Heart right ventricle (tissue), 16 donors: ENCODE measurements around the gene ZNF234. TPM values are rescaled to one million over a fixed set of nuclear protein-coding genes. Genes with fewer than 3 reads are reported as not detected.
"Not testable (repeated sequence)": the region's sequence is repeated elsewhere in the genome, so short reads cannot be mapped to it uniquely, and the experiment has no call there.

Experiments
- ATAC-seq, 8 donors: fragments of 200-7000 bp; cut with Tn5 transposase; one replicate each; pipeline ENCODE4 v1.9.1; 2020; ENCODE audit warnings: mild to moderate bottlenecking in 8 of 8, moderate library complexity in 8 of 8, moderate number of reproducible peaks in 1 of 8
- DNase-seq, 2 donors: peaks; one replicate each; pipeline ENCODE4 v3.0.0-alpha.2; 2020
- H3K27ac ChIP-seq, 10 donors: fragments of 200-600 bp; sonication (generic) in 2 of 10; one replicate each; pipeline versions ENCODE4 v1.5.0 to v1.8.0; 2020 to 2022; ENCODE audit warnings: mild to moderate bottlenecking in 3 of 10
- H3K27me3 ChIP-seq, 7 donors: fragments of 200-600 bp; one replicate each; pipeline ENCODE4 v1.8.0; 2021 to 2022; ENCODE audit warnings: mild to moderate bottlenecking in 2 of 7
- H3K36me3 ChIP-seq, 9 donors: fragments of 200-600 bp; sonication (generic) in 1 of 9; one replicate each; pipeline versions ENCODE4 v1.5.0 to v1.8.0; 2020 to 2022; ENCODE audit warnings: mild to moderate bottlenecking in 2 of 9
- H3K4me1 ChIP-seq, 9 donors: fragments of 200-600 bp; sonication (generic) in 1 of 9; one replicate each; pipeline versions ENCODE4 v1.5.0 to v1.8.0; 2020 to 2022; ENCODE audit warnings: mild to moderate bottlenecking in 4 of 9
- H3K4me3 ChIP-seq, 10 donors: fragments of 200-600 bp; sonication (generic) in 2 of 10; one replicate each; pipeline versions ENCODE4 v1.5.0 to v1.8.0; 2020 to 2022; ENCODE audit warnings: mild to moderate bottlenecking in 7 of 10, moderate library complexity in 2 of 10
- H3K9me3 ChIP-seq, 11 donors: fragments of 200-600 bp in 10 of 11; sonication (generic) in 2 of 11; one replicate each; pipeline versions ENCODE4 v1.5.0 to v1.8.0; 2013 to 2022; ENCODE audit warnings: mild to moderate bottlenecking in 2 of 11, control low read depth in 1 of 11, moderate library complexity in 1 of 11
- CTCF ChIP-seq, 9 donors: fragments of 200-600 bp; sonication (generic) in 2 of 9; IDR thresholded peaks; one replicate each; pipeline versions ENCODE4 v1.5.0 to v1.8.0; 2021 to 2022; ENCODE audit warnings: antibody characterized with exemption in 9 of 9, mild to moderate bottlenecking in 5 of 9, moderate library complexity in 1 of 9
- WGBS, 2 donors: extraction: QIAGEN DNeasy Blood & Tissue Kit; methylation state at CpG; one replicate each; pipeline ENCODE4 v1.1.7; 2013; ENCODE audit warnings: inconsistent platforms in 1 of 2; 5-methylcytosine and 5-hydroxymethylcytosine counted together
- intact Hi-C, 10 donors: fragments of 100-400 bp; cut with DNase I; formaldehyde crosslinking; loops; one replicate each; pipeline versions ENCODE4 v1.11.1 to v1.14.2; 2022
- polyA plus RNA-seq, 2 donors: library from polyadenylated mRNA; stranded (reverse); fragments of 200-250 nt; gene quantifications; one replicate each; pipeline ENCODE4 v1.2.3, GENCODE V29; 2013
- total RNA-seq, 10 donors: library from RNA; stranded (reverse); fragmentation: NEBNext Ultra II Directional in 3 of 10; extraction: Animal tissue kit (Norgen Biotek cat#: 25700) in 3 of 10; gene quantifications; one replicate each; pipeline versions ENCODE4 v1.2.1 to v1.2.4, GENCODE V29; 2021 to 2023
- donor health status: Arrhythmogenic right ventricular cardiomyopathy.
- donor health status: ischemic (EF 13 %, LVEDD 7.1; RV severe dilation, severe dysfunction).
- donor health status: healthy with polysubstance abuse.
- donor health status: DM: no; HTN: yes; CAD: no.
- donor health status: DM: no; HTN: no; CAD: no.
- donor health status: ischemic (EF 25% LVEDD 6.9; RV normal size, moderate dysfunction).
- donor health status: ischemic (EF 25% LVEDD 5.7; RV mildly dilated, moderate dysfunction).
- donor health status: healthy.
- donor health status: DM: yes; HTN: yes; CAD: no.
- donor health status: Ischemic cardiomyopathy.
- donor health status: ischemic (EF 35%, LVEDD 5.7; RV mildly dilated, moderate dysfunction).
- donor health status: nonischemic (EF 11% LVEDD 7.7; RV severe dilation, severe dysfunction).
- donor health status: DM: yes; HTN: yes; CAD: no.
- donor health status: PGD.
- donor health status: ischemic (EF 29% LVEDD 5.4; RV normal size, mild dysfunction).
- donor health status: nonischemic (EF 23%, LVEDD 6.1; RV moderate dilation, normal function).

Gene ZNF234
- total and polyA plus RNA-seq, 12 donors = 2.2 to 13.4 (median 8.7) TPM

DNA sequence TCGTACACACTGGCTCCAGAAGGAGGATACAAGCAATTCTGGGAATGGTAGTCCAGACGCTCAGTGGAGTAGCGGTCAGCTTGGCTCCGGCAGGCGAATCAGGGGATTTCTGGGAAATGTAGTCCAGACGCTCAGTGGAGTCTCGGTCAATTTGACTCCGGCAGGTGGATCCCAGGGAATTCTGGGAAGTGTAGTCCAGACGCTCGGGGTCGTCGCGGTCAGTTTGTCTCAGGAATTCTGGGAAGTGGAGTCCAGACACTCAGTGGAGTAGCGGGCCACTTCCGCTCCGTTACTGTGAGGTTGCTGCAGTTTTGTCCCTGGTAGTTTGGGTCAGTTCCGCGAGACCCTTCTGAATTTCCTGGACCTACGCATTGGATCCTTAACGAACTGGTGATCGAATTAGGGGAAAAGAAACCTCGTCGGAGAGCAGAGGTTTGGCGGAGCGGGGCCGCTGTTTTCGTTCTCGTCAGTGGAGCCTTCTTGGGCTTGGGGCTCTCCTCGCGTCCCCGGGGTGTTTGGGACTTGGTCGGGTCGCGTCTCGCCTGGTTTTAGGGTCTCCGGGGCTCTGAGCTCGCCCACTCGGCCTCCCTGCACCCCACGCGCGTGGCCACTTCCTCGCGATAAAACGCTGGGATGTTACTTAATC lies 28.1 kb upstream of the ZNF234 start, which contains the start of gene ZNF225:
Gene ZNF225 (plus strand): TSS at position 262 of the 646 bp plus-strand sequence. CDS start 2,429 bp downstream, outside the sequence.
- Histone ChIP-seq H3K36me3 (peaks cover 0 to 41% (median 23%) of the 10 kb centered on the region in 9 donors), H3K9me3 (peaks cover 0 to 40% (median 18%) of the 10 kb centered on the region in 11 donors), H3K4me1 (peaks cover 0 to 31% (median 19%) of the 10 kb centered on the region in 9 donors), H3K27me3 (no peaks in the 10 kb centered on the region), H3K4me3 (peak within 1 kb of the TSS; percentile 44 to 85 (median 73)), H3K27ac (peak within 1 kb of the TSS in 9 of 10 donors; percentile 37 to 88 (median 84))
- 0 to 1% methylated on average over 44 of the region's 44 CpGs for WGBS, 2 donors
- TF ChIP-seq CTCF (IDR thresholded peaks at IDR 0.05) = peak in 2 of 9 donors; percentile 4 to 24
- intact Hi-C loops = loop anchor here in 8 of 10 donors (1.0 to 10.0 kb wide), 19 partner anchors 18 to 192 kb away; partner anchors contain the start of genes ZNF224 (in 3 of the 8), ZNF226 (in 3 of the 8), ZNF235 (in 3 of the 8) and ZNF155 (in 2 of the 8)
- DNase-seq = peak; percentile 87 to 99
- ATAC-seq = peak; percentile 98 to 100 (median 99)

DNA sequence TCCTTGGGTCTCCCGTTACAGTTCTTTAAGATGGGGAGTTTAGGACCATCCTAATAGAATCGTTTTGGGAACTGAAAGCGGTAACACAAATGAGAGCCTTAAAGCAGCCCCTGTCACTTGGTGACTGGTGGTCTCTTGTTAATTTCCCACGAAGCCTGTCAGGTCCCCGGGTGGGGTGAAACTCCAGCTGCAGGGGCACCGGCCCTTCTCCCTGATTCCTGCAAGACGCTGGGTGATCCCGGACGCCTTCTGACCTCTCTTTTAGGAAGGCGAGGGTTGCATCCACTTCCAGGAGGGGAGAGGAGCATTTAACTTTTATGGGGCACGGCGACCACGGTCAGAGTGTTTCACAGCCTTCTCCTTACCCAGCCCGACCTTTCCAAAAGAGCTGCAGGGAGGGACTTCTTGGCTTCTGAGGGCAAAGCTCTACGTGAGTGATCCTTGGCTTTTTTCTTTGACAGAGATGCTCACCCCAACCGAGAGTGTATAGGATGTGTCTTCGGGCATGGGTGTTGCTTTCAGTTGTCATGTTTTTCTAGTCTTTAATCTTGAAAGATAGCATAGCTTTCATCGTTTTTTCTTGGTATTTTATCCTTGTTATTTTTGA lies 27.5 kb upstream of the ZNF234 start:
- H3K36me3 ChIP-seq = peaks cover 0 to 42% (median 27%) of the 10 kb centered on the region in 9 donors
- intact Hi-C loops = loop anchor here in 8 of 10 donors (1.0 to 10.0 kb wide), 19 partner anchors 19 to 191 kb away; partner anchors contain the start of genes ZNF224 (in 3 of the 8), ZNF226 (in 3 of the 8), ZNF235 (in 3 of the 8) and ZNF155 (in 2 of the 8)
- peaks cover 0 to 33% (median 12%) of the 10 kb centered on the region in 11 donors for H3K9me3 ChIP-seq
- DNase-seq (peak in 1 of 2 donors; percentile 5), ATAC-seq (peak in 4 of 8 donors; percentile 0 to 10 (median 4))
- peak overlapping the region in 9 of 10 donors; percentile 37 to 88 (median 84) for H3K27ac ChIP-seq
- H3K4me3 ChIP-seq = peak overlapping the region; percentile 35 to 85 (median 73)
- WGBS, 2 donors = 3 to 4% methylated on average over 18 of the region's 18 CpGs
- no peaks in the 10 kb centered on the region for H3K27me3 ChIP-seq
- H3K4me1 ChIP-seq = peaks cover 0 to 31% (median 19%) of the 10 kb centered on the region in 9 donors
- no peak for TF ChIP-seq CTCF (IDR thresholded peaks at IDR 0.05)

DNA sequence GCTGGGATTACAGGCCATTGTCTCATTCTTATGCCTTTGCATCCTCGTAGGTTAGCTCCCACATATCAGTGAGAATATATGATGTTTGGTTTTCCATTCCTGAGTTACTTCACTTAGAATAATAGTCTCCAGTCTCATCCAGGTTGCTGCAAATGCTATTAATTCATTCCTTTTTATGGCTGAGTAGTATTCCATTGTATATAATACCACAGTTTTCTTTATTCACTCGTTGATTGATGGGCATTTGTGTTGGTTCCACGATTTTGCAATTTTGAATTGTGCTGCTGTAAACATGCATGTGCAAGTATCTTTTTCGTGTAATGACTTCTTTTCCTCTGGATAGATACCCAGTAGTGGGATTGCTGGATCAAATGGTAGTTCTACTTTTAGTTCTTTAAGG lies 20.2 kb upstream of the ZNF234 start:
- DNase-seq, intact Hi-C loops, H3K27me3 ChIP-seq, H3K4me1 ChIP-seq, ATAC-seq, H3K4me3 ChIP-seq, H3K27ac ChIP-seq: not testable (repeated sequence)
- WGBS, 2 donors = 96 to 98% methylated on average over 4 of the region's 4 CpGs
- Histone ChIP-seq H3K36me3 (peaks cover 0 to 100% (median 82%) of the 10 kb centered on the region in 9 donors), H3K9me3 (peaks cover 0 to 60% (median 28%) of the 10 kb centered on the region in 11 donors)

GRCh38 chr19:44131955-44132354 lies 9.4 kb upstream of the ZNF234 start:
- Histone ChIP-seq H3K4me3 (no peak overlapping the region), H3K36me3 (peaks cover 0 to 63% (median 52%) of the 10 kb centered on the region in 9 donors), H3K9me3 (peaks cover 0 to 92% (median 12%) of the 10 kb centered on the region in 11 donors), H3K4me1 (no peaks in the 10 kb centered on the region), H3K27ac (no peak overlapping the region), H3K27me3 (no peaks in the 10 kb centered on the region)
- no peak for ATAC-seq
- no peak for TF ChIP-seq CTCF (IDR thresholded peaks at IDR 0.05)
- WGBS, 2 donors = 90 to 93% methylated on average over 5 of the region's 5 CpGs
- DNase-seq = no peak
- intact Hi-C loops = no loop called here
